GM21619 (cell line): Measurements from ENCODE around the gene SEPTIN1.

Experiments used
- ATAC-seq: cut with Tn5 transposase; IDR thresholded peaks from one replicate; pipeline ENCODE4 v1.9.1; 2021; ENCODE audit not compliant: unreplicated experiment

The SEPTIN1 gene

DNA sequence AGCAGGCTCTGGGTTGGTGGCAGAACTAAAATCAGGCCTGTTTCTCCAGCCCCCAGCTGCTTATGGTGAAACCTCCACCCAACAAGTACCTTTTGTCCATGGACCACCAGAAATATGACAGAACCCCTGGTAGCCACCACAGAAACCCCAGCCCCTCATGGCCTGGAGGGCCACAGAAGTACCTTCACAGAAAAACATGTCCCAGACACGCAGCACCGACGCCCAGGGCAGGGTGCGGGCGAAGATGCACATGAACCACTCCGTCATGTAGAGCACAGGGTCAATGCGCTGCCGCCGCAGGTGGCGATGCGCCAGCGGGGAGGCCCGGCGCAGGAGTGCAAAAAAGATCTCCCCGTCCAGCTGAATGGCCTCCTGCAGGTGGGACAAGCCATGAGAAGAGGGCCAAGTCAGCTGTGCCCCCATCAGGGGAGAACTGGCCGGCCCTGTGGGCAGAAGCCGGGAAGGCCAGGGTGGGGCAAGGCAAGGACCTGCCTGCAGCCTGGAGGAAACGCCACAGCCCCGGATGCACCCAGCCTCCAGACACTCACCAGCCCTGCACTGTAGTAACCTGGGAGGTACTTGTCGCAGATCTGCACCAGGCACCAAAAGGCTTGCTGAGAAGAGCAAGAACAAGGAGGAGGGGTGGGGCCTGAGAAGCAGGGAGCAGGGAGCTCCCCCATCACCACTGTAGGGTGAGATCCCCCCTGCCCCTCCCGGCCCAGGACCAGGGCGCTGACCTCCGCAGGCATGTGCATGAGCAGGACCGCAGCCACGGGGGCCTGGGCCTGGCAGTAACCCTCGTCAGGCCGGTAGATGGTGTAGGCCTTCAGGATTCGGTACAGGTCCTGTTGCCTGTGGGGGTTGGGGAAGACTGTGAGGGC is 23.1 kb downstream of the SEPTIN1 start:
- ATAC-seq = no peak

DNA sequence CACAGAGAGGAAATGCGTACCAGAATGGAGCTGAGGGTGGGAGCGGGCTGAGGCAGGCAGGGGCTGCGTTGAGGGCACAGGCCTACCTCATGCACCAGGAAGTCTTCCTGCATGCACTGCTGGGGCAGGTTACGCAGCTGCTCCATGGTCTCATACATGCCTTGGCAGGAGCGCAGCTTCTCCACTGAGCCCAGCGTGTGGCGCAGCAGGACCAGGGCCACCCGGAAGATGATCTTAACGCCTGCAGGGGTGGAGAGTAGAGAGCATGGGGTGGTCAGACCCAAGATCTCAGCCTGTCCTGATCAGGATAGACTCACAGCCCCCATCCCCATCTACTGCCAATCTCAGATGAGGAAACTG is 23.8 kb downstream of the SEPTIN1 start:
- ATAC-seq = no peak

DNA sequence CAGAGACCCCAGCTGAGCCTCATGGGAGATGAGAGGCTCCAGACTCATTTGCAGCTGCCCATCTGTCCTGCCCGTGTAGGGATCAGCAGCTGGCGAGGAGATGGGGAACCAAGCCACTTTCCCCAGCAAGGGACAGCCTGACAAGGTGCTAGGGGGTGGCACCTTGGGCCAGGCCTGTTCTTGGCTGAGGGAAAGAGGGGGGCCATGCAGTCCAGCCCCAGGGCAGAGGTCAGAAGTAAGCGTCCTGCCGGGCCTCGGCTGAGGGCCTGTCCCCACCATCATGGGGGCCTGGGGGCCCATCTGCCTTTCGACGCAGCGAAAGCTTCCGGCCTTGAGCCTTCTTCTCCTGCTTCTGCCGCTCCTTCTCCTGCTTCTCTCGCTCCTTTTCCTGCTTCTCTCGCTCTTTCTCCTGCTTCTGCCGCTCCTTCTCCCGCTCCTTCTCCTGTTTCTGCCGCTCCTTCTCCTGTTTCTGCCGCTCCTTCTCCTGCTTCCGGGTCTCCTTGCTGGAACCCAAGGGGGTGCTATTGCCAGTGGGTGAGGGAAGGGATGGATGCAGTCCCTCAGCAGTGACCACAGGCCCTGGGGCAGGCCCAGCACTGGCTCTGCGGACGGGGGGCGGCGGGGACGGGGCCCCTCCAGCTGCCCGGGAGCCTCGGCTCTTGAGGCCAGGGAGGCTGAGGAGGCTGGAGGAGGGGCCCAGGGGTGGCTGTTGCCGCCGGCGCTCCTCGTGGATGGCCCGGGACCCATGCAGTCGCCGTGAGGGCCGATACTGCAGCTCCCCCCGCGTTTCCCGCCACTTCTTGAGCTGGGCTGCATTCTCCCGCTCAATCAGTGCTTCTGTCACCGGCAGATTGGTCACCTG is 24.4 kb downstream of the SEPTIN1 start:
- ATAC-seq = no peak

GRCh38 chr16:30357085-30357714 is 25.2 kb downstream of the SEPTIN1 start:
- ATAC-seq = no peak

DNA sequence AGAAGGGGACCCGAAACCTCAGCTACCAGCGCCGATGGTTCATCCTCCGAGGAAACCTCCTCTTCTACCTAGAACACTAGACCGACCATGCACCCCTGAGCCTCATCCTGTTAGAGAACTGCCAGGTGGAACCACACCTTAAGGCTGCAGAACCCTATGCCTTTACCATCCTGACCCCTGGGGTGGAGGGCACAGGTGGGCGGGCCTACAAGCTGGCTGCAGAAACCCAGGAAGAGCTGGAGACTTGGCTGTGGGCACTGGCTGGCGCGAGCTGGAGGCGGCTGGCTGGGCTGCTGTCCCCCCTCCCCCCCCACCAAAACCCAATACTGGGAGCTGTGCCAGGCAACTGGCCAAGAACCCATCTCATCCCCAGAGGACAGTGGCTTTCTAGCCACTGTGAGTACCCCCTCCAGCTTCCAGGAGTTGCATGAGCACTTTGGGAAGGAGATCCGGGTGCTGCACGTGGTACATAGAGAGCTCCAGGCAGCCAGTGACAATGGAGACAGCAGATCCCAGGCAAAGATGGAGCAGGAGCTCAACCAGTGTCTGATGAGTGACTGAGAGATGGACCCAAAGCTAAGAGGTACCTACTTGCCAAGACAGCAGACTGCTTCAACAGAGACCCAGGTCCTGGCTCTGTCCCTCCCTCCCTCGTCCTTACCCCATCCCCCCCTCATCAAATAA is 25.8 kb downstream of the SEPTIN1 start:
- ATAC-seq = no peak

GRCh38 chr16:30355954-30356308 is 26.4 kb downstream of the SEPTIN1 start:
- ATAC-seq = no peak

- peak; percentile 53 for ATAC-seq
Measured at GRCh38 chr16:30355144-30355953, 27.0 kb downstream of the SEPTIN1 start, which contains the start of gene CD2BP2. Gene CD2BP2 (minus strand): TSS chr16:30355308. CDS start chr16:30354681, 627 bp downstream.

GRCh38 chr16:30354423-30355143 is 27.8 kb downstream of the SEPTIN1 start:
- ATAC-seq = no peak

DNA sequence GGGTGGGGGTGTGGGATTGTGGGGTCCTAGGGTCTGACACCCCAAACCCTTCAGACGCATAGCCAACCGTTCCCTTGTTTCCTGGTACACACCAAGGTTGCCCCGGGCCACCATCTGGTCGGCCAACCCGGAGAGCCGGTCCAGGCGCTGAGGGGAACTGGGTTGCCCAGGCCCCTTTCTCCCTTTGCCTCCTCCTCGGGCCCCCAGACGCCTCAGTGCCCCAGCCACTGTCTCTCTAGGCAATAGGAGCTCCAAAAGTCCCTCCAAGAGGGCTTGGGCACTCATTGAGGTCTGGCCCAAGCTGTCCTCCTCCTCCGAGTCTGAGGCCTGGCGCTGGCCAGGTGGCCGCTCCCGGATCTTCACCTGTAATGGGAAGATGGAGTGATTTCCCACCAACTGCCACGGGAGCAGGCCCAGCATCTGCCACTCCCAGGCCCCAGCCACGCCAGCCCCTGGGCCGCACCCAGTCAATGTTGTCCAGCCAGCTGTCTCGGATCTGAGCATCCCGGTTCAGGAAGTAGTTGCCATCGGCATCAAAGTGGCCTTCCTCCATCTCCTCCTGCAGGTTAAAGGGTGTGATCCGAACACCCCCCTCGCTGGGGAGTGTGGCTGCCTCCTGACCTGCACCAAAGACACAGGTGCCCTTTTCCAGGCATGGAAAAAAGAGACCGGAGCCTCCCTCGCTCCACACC is 28.8 kb downstream of the SEPTIN1 start:
- no peak for ATAC-seq

DNA sequence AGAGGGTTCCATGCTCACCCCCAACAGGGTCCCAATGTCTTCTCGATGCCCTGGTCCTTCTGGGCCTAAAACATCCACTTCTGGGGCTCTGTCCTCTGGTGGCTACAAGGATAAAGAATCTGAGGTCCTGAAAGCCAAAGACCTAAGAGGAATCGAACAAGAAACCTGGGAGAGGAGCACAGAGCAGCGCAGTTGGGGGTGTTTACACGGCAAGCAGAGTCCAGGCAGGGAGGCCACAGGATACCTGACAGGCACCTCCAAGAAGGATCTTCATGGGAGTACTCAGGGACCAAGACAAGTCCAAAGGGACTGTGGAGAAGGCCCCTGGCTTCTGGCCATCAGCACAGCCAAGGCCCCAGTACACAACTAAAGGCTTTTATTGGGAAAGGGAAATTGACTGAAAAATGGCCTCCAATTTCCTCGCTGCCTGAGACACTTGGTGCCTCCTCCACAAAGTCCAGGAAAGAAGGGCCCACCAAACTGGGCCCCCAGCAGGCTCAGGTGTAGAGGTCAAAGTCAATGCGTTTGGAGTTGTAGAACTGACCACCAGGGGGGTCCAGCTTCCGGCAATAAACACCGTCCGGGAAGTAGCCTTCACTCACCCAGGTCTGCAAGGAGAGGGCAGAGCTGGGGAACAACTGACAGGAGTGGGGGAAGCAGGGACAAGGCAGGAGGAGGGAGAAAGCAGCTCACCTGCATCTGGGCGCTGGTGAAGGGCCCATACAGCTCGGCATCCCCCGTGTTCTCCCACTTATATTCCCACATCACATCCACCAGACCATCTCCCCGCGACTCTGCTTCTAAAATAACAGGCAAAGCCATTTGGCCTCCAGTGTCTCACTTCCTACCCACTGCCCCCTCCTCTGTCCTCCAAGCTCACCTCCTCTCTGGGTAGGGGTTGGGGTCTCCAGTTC is 29.6 kb downstream of the SEPTIN1 start:
- ATAC-seq = no peak

DNA sequence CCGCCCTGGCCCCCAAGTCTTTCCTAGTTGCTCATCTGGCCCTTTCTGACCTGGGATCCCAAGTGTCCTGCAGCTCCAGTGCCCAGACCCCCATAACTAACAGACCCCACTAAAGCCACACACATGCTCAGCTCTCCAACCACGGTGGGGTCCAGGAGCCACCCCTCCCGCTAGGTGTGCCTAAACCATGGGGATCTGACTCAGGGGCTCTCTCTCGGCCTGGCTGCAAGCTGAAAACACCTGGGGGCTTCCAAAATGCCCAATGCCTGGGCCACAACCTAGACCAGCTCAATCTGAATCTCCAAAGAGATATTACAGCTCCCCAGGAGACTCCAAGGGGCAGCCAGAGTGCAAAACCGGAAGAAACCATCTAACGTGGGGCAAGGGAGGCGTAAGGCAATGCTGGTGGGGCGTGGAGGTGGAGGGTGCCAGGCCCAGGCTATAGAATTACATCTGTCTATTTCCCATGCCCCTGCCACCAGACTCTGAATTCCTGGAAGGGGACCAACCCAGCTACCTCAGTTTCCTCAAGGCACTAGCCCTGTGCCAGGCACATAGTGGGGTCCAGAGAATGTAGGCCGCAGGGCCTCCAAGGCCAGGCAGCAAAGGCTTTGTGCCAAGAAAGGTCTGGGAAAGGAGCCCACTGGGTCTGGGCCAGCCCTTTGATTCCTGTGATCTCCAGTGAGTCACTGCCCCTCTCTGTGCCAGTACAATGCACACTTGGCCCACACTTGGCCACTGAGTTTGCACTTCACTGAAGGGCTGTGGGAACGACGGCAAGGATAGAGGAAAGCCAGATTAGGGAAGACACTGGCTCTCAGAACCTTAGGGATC is 30.6 kb downstream of the SEPTIN1 start:
- no peak for ATAC-seq

DNA sequence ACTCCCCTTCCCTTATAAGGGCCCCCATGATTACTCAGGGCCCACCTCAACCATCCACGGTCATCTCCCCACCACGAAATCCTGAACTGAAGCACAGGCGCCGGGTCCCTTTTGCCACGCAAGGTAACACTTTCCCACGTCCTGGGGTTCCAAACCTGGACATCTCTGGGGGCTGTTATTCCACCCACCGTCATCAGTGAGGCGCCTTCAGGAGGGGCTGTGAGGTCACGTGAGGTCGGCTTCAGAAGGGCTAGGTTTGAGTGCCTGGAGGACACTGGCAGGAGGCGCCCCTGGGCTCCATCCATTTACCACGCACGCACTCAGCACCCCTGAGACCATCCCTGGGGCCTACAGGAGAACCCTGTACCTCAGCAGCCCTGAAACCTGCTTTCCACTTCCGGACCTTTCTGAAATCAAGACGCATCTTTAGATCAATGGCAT is 31.3 kb downstream of the SEPTIN1 start:
- no peak for ATAC-seq

GRCh38 chr16:30350134-30350871 is 32.1 kb downstream of the SEPTIN1 start:
- peak; percentile 40 for ATAC-seq

- ATAC-seq = no peak
Measured at GRCh38 chr16:30349675-30350074, 32.7 kb downstream of the SEPTIN1 start.

DNA sequence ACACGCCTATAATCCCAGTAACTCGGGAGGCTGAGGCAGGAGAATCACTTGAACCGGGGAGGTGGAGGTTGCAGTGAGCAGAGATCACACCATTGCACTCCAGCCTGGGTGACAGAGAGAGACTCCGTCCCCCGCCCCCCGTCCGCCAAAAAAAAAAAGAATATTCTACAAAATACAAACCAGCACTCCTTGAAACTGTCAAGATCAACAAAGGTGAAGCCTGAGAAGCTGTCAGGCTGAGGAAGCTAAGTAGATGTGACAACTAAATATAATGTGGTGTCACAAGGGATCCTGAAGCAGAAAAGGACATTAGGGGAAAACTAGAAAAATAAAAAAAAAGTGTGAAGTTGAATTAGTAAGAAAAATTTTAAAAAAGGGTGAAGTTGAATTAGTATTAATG is 33.4 kb downstream of the SEPTIN1 start:
- ATAC-seq = no peak

GRCh38 chr16:30348113-30348512 is 34.2 kb downstream of the SEPTIN1 start:
- ATAC-seq = no peak
